D721Med (cell line): ENCODE results near the gene OR10A2.

ENCODE experiments used
- DNase-seq: peaks from one replicate; pipeline ENCODE4 v3.0.0; 2011; ENCODE audit warnings: low spot score; ENCODE audit not compliant: insufficient read length
- FAIRE-seq: peaks from 2 replicates; lab custom pipeline; 2011; peaks lifted over from hg19 to GRCh38; lab: Jason Lieb, UNC
- CTCF ChIP-seq: IDR thresholded peaks from 2 replicates; pipeline ENCODE4 v1.5.1; 2012; ENCODE audit warnings: mild to moderate bottlenecking, control low read depth; ENCODE audit not compliant: insufficient read depth; ENCODE audit errors: missing control alignments

The OR10A2 gene

GRCh38 chr11:6855971-6856541 lies 6.8 kb upstream of the OR10A2 start:
- FAIRE-seq = no peak

DNA sequence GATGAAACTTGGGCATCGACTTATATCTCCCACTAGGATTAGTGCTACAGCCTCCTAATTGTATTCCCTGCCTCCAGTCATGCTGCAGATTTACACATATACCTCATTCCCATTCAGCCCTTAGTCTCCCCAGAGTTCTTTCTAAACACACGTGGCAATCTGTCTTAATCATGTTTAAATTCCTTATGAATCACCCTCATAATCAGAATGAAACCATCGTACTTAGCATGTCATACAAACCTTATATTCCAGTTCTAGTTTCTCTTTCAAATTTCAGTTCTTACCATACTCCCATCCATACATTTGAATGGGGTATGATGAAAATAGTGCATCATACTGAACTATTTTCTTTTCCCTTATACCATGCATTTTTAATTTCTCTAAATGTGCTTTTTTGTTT lies 6.0 kb upstream of the OR10A2 start:
- TF ChIP-seq CTCF = no peak
- no peak for DNase-seq
- no peak for FAIRE-seq

More at GRCh38 chr11:6855971-6856541, 6.8 kb upstream of the OR10A2 start:
- DNase-seq = no peak
- no peak for TF ChIP-seq CTCF

DNA sequence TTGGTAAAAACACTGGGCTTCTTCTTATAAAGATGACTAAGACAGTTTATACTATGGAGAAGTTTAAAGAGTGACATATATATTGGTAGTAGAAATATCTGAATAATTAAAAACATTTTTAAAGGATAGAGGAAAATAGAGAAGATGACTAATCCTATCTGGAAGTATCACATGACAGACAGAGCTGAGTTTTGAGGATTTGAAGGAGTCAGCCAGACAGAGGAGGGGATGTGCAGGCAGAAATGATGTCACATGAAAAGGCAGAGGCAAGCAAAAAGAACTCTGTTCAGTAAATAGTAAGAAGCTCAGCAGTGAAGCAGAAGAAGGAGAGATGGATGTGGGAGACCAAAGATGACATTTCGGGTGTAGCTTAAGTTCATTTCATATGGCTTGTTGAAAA lies 1.6 kb downstream of the OR10A2 start:
- FAIRE-seq (no peak), DNase-seq (no peak)
- TF ChIP-seq CTCF = no peak

- no peak for FAIRE-seq
- no peak for DNase-seq
- TF ChIP-seq CTCF = no peak
These were observed 8.4 kb downstream of the OR10A2 start for GRCh38 chr11:6871278-6871677.

DNA sequence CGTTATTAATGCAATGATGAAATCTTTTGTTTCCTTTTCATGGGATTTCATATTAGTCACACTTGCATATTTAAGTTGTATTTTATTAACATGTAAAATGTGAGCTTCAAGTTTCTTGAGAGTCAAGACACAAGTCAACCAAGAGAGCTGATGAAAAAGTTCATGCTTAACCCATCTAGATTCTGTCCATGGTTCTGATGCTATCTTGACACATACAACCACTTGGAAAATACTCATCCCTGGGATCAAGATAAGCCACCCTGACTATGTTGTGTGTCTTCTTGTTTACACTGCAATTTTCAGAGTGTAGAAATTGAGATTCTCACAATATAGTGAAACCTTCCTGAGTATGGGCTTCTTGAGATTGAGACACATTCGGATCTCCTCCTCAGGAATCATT lies 12.9 kb downstream of the OR10A2 start:
- DNase-seq = no peak
- no peak for FAIRE-seq
- TF ChIP-seq CTCF = no peak

DNA sequence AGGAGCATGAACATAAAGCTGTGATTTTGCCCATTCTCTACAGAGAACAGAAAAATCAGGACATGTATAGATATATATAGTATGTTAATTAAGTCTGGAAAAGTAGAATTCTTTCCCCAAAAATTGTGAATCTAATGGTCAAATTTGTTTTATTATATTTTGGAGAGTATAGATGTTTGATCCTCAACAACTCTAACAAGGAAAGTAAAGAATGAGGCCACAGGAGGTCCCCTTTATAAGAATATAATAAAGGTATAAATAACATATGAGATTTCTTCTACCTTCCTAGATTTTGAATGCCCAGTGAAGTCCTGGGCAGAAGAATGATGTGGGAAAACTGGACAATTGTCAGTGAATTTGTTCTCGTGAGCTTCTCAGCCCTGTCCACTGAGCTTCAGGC lies 13.5 kb downstream of the OR10A2 start, which contains the start of gene OR10A4:
TSS of gene OR10A4 (plus strand) at position 301 of the 400 bp plus-strand sequence. CDS start at position 324, 23 bp downstream.
- TF ChIP-seq CTCF = no peak
- DNase-seq = no peak
- no peak for FAIRE-seq

- TF ChIP-seq CTCF = no peak
- no peak for DNase-seq
- no peak for FAIRE-seq
These were observed 14.1 kb downstream of the OR10A2 start for GRCh38 chr11:6876914-6877313.
